Ectodermal cell (in vitro differentiated cells): ENCODE measurements around the gene SNAP47.

Experiments
- H3K27ac ChIP-seq: 2 replicates; pipeline ENCODE4 v1.7.0; 2013; ENCODE audit warnings: mild to moderate bottlenecking, low read depth, low read length; ENCODE audit not compliant: insufficient read depth, poor library complexity, severe bottlenecking
- H3K27me3 ChIP-seq: 2 replicates; pipeline ENCODE4 v1.7.0; 2013; ENCODE audit warnings: mild to moderate bottlenecking, low read length; ENCODE audit not compliant: insufficient read depth, control insufficient read depth, poor library complexity, severe bottlenecking
- H3K36me3 ChIP-seq: one replicate; pipeline ENCODE4 v1.7.0; 2013; ENCODE audit warnings: low read length; ENCODE audit not compliant: control insufficient read depth, insufficient read depth
- H3K4me1 ChIP-seq: one replicate; pipeline ENCODE4 v1.7.0; 2013; ENCODE audit warnings: low read length; ENCODE audit not compliant: control insufficient read depth, insufficient read depth
- H3K4me3 ChIP-seq: 2 replicates; pipeline ENCODE4 v1.7.0; 2013; ENCODE audit warnings: low read depth, low read length, control low read depth; ENCODE audit not compliant: insufficient read depth
- H3K9me3 ChIP-seq: 2 replicates; pipeline ENCODE4 v1.7.0; 2013; ENCODE audit warnings: mild to moderate bottlenecking, low read length, moderate library complexity; ENCODE audit not compliant: control insufficient read depth
- WGBS, 2 experiments: methylation state at CpG; one replicate each; pipeline ENCODE4 v1.1.7; 2013; ENCODE audit warnings: missing lambda C conversion rate in 2 of 2; 5-methylcytosine and 5-hydroxymethylcytosine counted together

SNAP47 gene

GRCh38 chr1:227823537-227823936, 88.3 kb downstream of the SNAP47 start:
- 56 to 100% methylated on average over 1 of the region's 1 CpG for WGBS, 2 experiments

DNA sequence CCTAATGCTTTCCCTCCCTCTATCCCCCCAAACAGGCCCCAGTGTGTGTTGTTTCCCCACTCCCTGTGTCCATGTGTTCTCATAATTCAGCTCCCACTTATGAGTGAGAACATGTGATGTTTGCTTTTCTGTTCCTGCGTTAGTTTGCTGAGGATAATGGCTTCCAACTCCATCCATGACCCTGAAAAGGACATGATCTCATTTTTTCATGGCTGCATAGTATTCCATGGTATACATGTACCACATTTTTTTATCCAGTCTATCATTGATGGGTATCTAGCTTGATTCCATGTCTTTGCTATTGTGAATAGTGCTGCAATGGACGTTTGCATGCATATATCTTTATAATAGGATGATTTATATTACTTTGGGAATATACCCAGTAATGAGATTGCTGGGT, 89.0 kb downstream of the SNAP47 start:
- H3K27me3 ChIP-seq: no peaks in the 10 kb centered on the region
- H3K27ac ChIP-seq: no peak overlapping the region
- no peak overlapping the region for H3K4me3 ChIP-seq
- H3K9me3 ChIP-seq: no peaks in the 10 kb centered on the region
- WGBS, 2 experiments: 56 to 69% methylated on average over 1 to 2 of the region's 2 CpGs
- no peaks in the 10 kb centered on the region for H3K4me1 ChIP-seq
- H3K36me3 ChIP-seq: no peaks in the 10 kb centered on the region

More at GRCh38 chr1:227823537-227823936, 88.3 kb downstream of the SNAP47 start:
- Histone ChIP-seq H3K36me3 (no peaks in the 10 kb centered on the region), H3K27ac (no peak overlapping the region), H3K4me3 (no peak overlapping the region), H3K9me3 (no peaks in the 10 kb centered on the region), H3K27me3 (no peaks in the 10 kb centered on the region), H3K4me1 (no peaks in the 10 kb centered on the region)

DNA sequence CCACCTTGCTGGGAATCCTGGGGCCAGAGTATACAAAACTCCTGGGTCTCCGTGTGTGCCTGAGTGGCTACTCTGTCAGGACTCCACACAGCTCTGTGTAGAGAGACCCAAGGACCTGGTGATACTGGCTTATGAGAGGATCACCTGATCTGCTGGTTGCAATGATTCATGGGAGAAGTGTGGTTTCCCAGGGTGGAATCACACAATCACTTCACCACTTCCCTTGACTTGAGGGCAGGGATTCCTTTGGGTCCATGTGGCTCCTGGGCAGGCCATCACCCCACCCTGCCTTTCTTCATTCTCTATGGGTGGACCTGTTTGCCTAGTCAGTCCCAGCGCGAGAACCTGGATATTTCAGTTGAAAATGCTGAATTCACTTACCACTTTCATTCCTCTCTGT, 93.6 kb downstream of the SNAP47 start:
- Histone ChIP-seq H3K36me3 (no peaks in the 10 kb centered on the region), H3K4me1 (no peaks in the 10 kb centered on the region), H3K27ac (no peak overlapping the region), H3K9me3 (no peaks in the 10 kb centered on the region), H3K27me3 (no peaks in the 10 kb centered on the region), H3K4me3 (no peak overlapping the region)
- 64 to 73% methylated on average over 3 of the region's 3 CpGs for WGBS, 2 experiments
